Ascending aorta (tissue), 2 donors: ENCODE measurements around the gene RAD51B. TPM values are rescaled to one million over a fixed set of nuclear protein-coding genes. Genes with fewer than 3 reads are reported as not detected.

Experiments
- DNase-seq, 2 donors: peaks; one replicate each; pipeline ENCODE4 v3.0.0-alpha.2; 2019; ENCODE audit warnings: low spot score in 2 of 2
- H3K27ac ChIP-seq, 2 donors: fragments of 200-600 bp; sonication (generic); one replicate each; pipeline ENCODE4 v1.5.1; 2016 to 2017; ENCODE audit warnings: mild to moderate bottlenecking in 1 of 2
- H3K27me3 ChIP-seq: fragments of 200-600 bp; sonication (generic); one replicate; pipeline ENCODE4 v1.5.1; 2017
- H3K36me3 ChIP-seq, 2 donors: fragments of 200-600 bp; sonication (generic); one replicate each; pipeline ENCODE4 v1.5.1; 2016
- H3K4me1 ChIP-seq, 2 donors: fragments of 200-600 bp; sonication (generic); one replicate each; pipeline ENCODE4 v1.5.1; 2016 to 2017; ENCODE audit warnings: mild to moderate bottlenecking in 1 of 2
- H3K4me3 ChIP-seq, 2 donors: fragments of 200-600 bp; sonication (generic); one replicate each; pipeline ENCODE4 v1.5.1; 2016 to 2017; ENCODE audit warnings: mild to moderate bottlenecking in 1 of 2
- H3K9me3 ChIP-seq, 2 donors: fragments of 200-600 bp; sonication (generic); one replicate each; pipeline ENCODE4 v1.5.1; 2016
- CTCF ChIP-seq, 3 experiments: fragments of 200-600 bp in 2 of 3; fragments of 450-650 bp in 1 of 3; sonication (generic) in 2 of 3; IDR thresholded peaks; one replicate each; pipeline ENCODE4 v1.5.1; 2016 to 2019; ENCODE audit warnings: antibody characterized with exemption in 3 of 3, mild to moderate bottlenecking in 1 of 3, moderate library complexity in 1 of 3
- intact Hi-C: fragments of 100-400 bp; cut with DNase I; formaldehyde crosslinking; loops from one replicate; pipeline ENCODE4 v1.15.1; 2023
- total RNA-seq: library from RNA; depleted of rRNA; stranded (reverse); fragments of >200 nt; gene quantifications from one replicate; pipeline ENCODE4 v1.1.0, GENCODE V29; 2016

The RAD51B gene
- total RNA-seq, 1 donor from 2014 or later = not detected

GRCh38 chr14:67886191-67886590 lies 66.6 kb downstream of the RAD51B start:
- no peak overlapping the region for H3K27ac ChIP-seq
- no peaks in the 10 kb centered on the region for H3K9me3 ChIP-seq
- H3K36me3 ChIP-seq = no peaks in the 10 kb centered on the region
- H3K4me1 ChIP-seq = peaks cover 0 to 3% of the 10 kb centered on the region in 2 donors
- no peaks in the 10 kb centered on the region for H3K27me3 ChIP-seq
- no peak for DNase-seq
- H3K4me3 ChIP-seq = no peak overlapping the region
- intact Hi-C loops = no loop called here
- no peak for TF ChIP-seq CTCF (IDR thresholded peaks at IDR 0.05)

DNA sequence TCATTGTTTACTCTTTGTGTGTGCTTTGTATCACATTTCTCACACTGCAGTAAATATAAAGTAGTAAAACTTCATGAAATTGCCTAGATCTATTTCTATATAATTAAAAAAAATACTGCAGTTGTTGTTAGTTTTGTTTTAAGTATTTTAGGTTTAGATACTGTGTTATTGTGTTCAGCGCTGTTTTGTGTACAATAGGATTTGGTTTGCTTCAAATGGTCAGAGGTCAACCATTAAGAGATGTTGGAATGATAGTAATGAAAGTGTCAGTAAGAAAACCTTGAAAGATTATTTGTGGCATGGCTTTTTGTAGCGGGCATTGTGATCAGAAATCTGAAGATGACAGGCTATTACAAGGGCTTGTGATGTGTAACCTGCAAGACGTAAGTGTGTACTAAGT lies 67.9 kb downstream of the RAD51B start:
- Histone ChIP-seq H3K9me3 (no peaks in the 10 kb centered on the region), H3K36me3 (no peaks in the 10 kb centered on the region), H3K27me3 (no peaks in the 10 kb centered on the region), H3K4me1 (peaks cover 0 to 3% of the 10 kb centered on the region in 2 donors), H3K4me3 (no peak overlapping the region), H3K27ac (no peak overlapping the region)
- DNase-seq = no peak
- intact Hi-C loops = no loop called here
- TF ChIP-seq CTCF (IDR thresholded peaks at IDR 0.05) = no peak

DNA sequence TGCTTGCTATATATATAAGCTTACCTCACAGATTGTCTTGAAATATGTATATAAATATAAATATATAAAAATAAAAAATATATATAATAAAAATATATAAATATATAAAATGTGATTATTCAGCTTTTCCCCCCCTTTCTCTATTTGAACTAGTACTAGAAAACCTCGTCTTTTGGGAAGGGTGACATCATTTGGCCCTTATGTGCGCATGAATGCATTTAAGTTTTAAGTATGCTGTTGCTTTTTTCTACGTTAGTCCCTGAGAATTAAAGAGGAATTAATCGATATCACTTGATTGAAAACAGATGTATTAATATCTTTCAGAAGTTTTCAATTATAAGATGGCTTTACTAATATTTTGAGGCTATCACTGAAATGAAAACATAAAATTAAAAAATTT lies 69.9 kb downstream of the RAD51B start:
- H3K36me3 ChIP-seq = no peaks in the 10 kb centered on the region
- H3K27me3 ChIP-seq = no peaks in the 10 kb centered on the region
- intact Hi-C loops = no loop called here
- no peak for DNase-seq
- H3K4me3 ChIP-seq = no peak overlapping the region
- TF ChIP-seq CTCF (IDR thresholded peaks at IDR 0.05) = no peak
- H3K27ac ChIP-seq = no peak overlapping the region
- no peaks in the 10 kb centered on the region for H3K9me3 ChIP-seq
- H3K4me1 ChIP-seq = no peaks in the 10 kb centered on the region

GRCh38 chr14:67892466-67893100 lies 73.0 kb downstream of the RAD51B start:
- Histone ChIP-seq H3K27ac (no peak overlapping the region), H3K9me3 (no peaks in the 10 kb centered on the region), H3K4me3 (no peak overlapping the region), H3K27me3 (no peaks in the 10 kb centered on the region), H3K36me3 (no peaks in the 10 kb centered on the region), H3K4me1 (no peaks in the 10 kb centered on the region)
- intact Hi-C loops = no loop called here
- no peak for DNase-seq
- no peak for TF ChIP-seq CTCF (IDR thresholded peaks at IDR 0.05)

- H3K27ac ChIP-seq = no peak overlapping the region
- no peaks in the 10 kb centered on the region for H3K9me3 ChIP-seq
- TF ChIP-seq CTCF (IDR thresholded peaks at IDR 0.05) = no peak
- H3K4me3 ChIP-seq = no peak overlapping the region
- intact Hi-C loops = no loop called here
- H3K36me3 ChIP-seq = no peaks in the 10 kb centered on the region
- H3K27me3 ChIP-seq = no peaks in the 10 kb centered on the region
- H3K4me1 ChIP-seq = no peaks in the 10 kb centered on the region
- DNase-seq = no peak
Measured at GRCh38 chr14:67900231-67900630, 80.7 kb downstream of the RAD51B start.
